ENCODE results near the gene SF3B2.

Gene SF3B2

DNA sequence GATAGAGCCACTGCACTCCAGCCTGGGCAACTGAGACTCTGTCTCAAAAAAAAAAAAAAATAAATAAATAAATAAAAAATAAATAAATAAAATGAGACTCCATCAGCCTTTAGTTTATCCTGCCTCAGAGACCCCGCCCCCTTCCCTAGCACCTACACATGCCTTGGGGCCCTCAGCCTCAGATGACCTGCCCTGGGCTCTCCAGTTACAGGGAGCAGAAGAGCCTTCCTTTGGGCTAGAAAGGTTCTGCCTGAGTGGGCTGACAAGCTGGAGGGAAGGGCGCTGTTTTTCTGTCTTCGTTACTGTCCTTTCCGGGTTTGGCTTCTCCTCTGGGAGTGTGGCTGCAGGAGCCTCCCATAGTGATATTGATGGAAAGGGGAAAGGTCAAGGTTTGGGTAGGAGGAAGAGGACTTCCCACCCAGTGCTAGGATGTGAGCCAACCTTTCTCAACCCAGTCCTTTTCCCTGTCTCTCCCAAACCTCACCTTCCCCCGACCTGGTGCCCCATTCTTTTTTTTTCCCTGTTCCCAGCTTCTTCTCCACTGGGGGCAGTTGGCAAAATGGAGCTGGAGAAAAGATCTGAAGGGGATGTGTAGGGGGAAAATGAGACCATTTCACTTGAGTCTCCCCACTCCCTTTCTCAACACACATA lies 1.5 kb upstream of the SF3B2 start:
- Histone ChIP-seq H3K4me1 (ENCODE audit: insufficient read depth, low read length) (peaks cover 34% of the 10 kb centered on the region), H3K79me2 (ENCODE audit: insufficient read depth, low read length) (peaks cover 35% of the 10 kb centered on the region), H4K20me1 (ENCODE audit: insufficient read depth, low read length) (peaks cover 15% of the 10 kb centered on the region; the same call in 1 of the 2 replicates), H3K27ac (ENCODE audit: low read length) (peak overlapping the region; percentile 79), H2AFZ (ENCODE audit: low read depth, low read length) (peak overlapping the region; percentile 97), H3K9me3 (ENCODE audit: insufficient read depth, low read length, severe bottlenecking) (no peaks in the 10 kb centered on the region), H3K36me3 (ENCODE audit: insufficient read depth, low read length) (peaks cover 33% of the 10 kb centered on the region), H3K4me3 (ENCODE audit: low read depth in 1 of 2, low read length in 2 of 2) (peak overlapping the region in 1 of 2 experiments; percentile 83; a peak in 2 of 4 replicates), H3K4me2 (ENCODE audit: insufficient read depth, low read length) (peak overlapping the region; percentile 97), H3K27me3 (ENCODE audit: insufficient read depth, low read length, poor library complexity) (no peaks in the 10 kb centered on the region), H3K9ac (ENCODE audit: low read depth, low read length) (peak overlapping the region; percentile 77)
- TF ChIP-seq CTCF (IDR thresholded peaks at IDR 0.05; ENCODE audit: borderline replicate concordance, extremely low read depth, low read length, poor library complexity, severe bottlenecking): no peak
- ATAC-seq (ENCODE audit: insufficient read depth, low read depth): no peak
- DNase-seq: no peak

DNA sequence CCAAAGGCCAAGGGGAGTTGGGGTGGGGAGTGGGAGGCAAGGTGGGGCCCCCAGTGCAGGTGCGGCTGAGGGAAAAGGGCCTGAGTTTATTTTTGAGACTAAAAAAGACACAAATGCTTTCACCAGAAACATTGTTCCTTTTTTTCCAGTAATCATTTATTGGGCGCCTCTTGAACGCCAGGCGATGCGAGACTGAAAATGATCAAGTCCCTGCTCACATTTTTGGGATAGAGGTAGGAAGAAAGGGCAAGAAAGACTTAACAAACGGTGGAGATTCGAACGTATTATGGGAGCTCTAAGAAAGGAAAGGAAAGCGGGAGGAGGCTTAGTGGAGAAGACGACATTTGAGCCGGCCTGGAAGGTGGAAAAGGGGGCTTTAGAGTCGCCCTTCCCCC lies 796 bp upstream of the SF3B2 start:
- Histone ChIP-seq H3K9ac (ENCODE audit: low read depth, low read length) (peak overlapping the region; percentile 77), H3K36me3 (ENCODE audit: insufficient read depth, low read length) (peaks cover 39% of the 10 kb centered on the region), H3K79me2 (ENCODE audit: insufficient read depth, low read length) (peaks cover 35% of the 10 kb centered on the region), H4K20me1 (ENCODE audit: insufficient read depth, low read length) (peaks cover 15% of the 10 kb centered on the region; the same call in 1 of the 2 replicates), H3K4me3 (ENCODE audit: low read depth in 1 of 2, low read length in 2 of 2) (peak overlapping the region; percentile 61 to 83), H3K9me3 (ENCODE audit: insufficient read depth, low read length, severe bottlenecking) (no peaks in the 10 kb centered on the region), H2AFZ (ENCODE audit: low read depth, low read length) (peak overlapping the region; percentile 97), H3K4me2 (ENCODE audit: insufficient read depth, low read length) (peak overlapping the region; percentile 97), H3K27me3 (ENCODE audit: insufficient read depth, low read length, poor library complexity) (no peaks in the 10 kb centered on the region), H3K4me1 (ENCODE audit: insufficient read depth, low read length) (peaks cover 32% of the 10 kb centered on the region), H3K27ac (ENCODE audit: low read length) (peak overlapping the region; percentile 79)
- TF ChIP-seq CTCF (IDR thresholded peaks at IDR 0.05; ENCODE audit: borderline replicate concordance, extremely low read depth, low read length, poor library complexity, severe bottlenecking): no peak
- no peak for TF ChIP-seq EZH2 (IDR thresholded peaks at IDR 0.05; ENCODE audit: borderline replicate concordance, low read depth, low read length, severe bottlenecking)
- ATAC-seq (ENCODE audit: insufficient read depth, low read depth): no peak
- DNase-seq: no peak

DNA sequence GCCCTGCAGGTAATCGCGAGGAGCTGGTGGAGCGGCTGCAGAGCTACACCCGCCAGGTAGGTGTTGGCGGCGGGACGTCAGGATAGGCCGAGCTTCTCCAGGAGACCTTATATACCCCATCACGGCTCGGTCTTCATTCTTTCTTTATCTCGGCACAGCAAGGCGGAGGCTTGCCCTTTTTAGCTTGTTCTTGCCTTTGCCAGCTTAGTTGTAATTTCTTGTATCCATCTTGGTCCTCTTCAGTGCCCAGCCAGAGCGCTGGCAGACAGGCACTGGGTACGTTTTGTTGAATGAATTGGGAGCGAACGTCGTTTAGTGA lies 459 bp downstream of the SF3B2 start:
- Histone ChIP-seq H3K27ac (ENCODE audit: low read length) (peak overlapping the region; percentile 79), H3K4me1 (ENCODE audit: insufficient read depth, low read length) (peaks cover 32% of the 10 kb centered on the region), H3K79me2 (ENCODE audit: insufficient read depth, low read length) (peaks cover 38% of the 10 kb centered on the region), H3K4me3 (ENCODE audit: low read depth in 1 of 2, low read length in 2 of 2) (peak overlapping the region; percentile 70 to 83), H3K9ac (ENCODE audit: low read depth, low read length) (peak overlapping the region; percentile 77), H3K27me3 (ENCODE audit: insufficient read depth, low read length, poor library complexity) (no peaks in the 10 kb centered on the region), H4K20me1 (ENCODE audit: insufficient read depth, low read length) (peaks cover 15% of the 10 kb centered on the region; the same call in 1 of the 2 replicates), H3K4me2 (ENCODE audit: insufficient read depth, low read length) (peak overlapping the region; percentile 97), H3K36me3 (ENCODE audit: insufficient read depth, low read length) (peaks cover 52% of the 10 kb centered on the region), H3K9me3 (ENCODE audit: insufficient read depth, low read length, severe bottlenecking) (no peaks in the 10 kb centered on the region), H2AFZ (ENCODE audit: low read depth, low read length) (peak overlapping the region; percentile 97)
- TF ChIP-seq EZH2 (IDR thresholded peaks at IDR 0.05; ENCODE audit: borderline replicate concordance, low read depth, low read length, severe bottlenecking): no peak
- TF ChIP-seq CTCF (IDR thresholded peaks at IDR 0.05; ENCODE audit: borderline replicate concordance, extremely low read depth, low read length, poor library complexity, severe bottlenecking): no peak
- DNase-seq: no peak
- no peak for ATAC-seq (ENCODE audit: insufficient read depth, low read depth)

All from DND-41 (cell line).